ENCODE measurements around the gene PDS5B. TPM values are rescaled to one million over a fixed set of nuclear protein-coding genes. Genes with fewer than 3 reads are reported as not detected.

The PDS5B gene
- total and polyA plus RNA-seq, 10 of the 15 experiments (the other 5 are each of a cell fraction or from before 2014, with no cell fraction given) = 15.4 to 55.3 (median 30.7) TPM

DNA sequence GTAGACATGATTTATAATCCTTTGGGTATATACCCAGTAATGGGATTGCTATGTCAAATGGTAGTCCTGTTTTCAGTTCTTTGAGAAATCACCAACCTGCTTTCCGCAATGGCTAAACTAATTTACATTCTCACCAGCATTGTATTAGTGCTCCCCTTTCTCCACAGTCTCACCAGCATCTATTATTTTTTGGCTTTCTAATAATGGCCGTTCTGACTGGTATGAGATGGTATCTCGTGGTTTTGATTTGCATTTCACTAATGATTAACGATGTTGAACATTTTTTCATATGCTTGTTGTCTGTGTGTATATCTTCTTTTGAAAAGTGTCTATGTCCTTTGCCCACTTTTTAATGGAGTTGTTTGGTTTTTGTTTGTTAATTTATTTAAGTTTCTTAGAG lies 165.1 kb downstream of the PDS5B start (continued):
- TF ChIP-seq, protein P1, sequence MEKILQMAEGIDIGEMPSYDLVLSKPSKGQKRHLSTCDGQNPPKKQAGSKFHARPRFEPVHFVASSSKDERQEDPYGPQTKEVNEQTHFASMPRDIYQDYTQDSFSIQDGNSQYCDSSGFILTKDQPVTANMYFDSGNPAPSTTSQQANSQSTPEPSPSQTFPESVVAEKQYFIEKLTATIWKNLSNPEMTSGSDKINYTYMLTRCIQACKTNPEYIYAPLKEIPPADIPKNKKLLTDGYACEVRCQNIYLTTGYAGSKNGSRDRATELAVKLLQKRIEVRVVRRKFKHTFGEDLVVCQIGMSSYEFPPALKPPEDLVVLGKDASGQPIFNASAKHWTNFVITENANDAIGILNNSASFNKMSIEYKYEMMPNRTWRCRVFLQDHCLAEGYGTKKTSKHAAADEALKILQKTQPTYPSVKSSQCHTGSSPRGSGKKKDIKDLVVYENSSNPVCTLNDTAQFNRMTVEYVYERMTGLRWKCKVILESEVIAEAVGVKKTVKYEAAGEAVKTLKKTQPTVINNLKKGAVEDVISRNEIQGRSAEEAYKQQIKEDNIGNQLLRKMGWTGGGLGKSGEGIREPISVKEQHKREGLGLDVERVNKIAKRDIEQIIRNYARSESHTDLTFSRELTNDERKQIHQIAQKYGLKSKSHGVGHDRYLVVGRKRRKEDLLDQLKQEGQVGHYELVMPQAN (conservative IDR thresholded peaks at IDR 0.05) = no peak
- TF ChIP-seq, protein P2, sequence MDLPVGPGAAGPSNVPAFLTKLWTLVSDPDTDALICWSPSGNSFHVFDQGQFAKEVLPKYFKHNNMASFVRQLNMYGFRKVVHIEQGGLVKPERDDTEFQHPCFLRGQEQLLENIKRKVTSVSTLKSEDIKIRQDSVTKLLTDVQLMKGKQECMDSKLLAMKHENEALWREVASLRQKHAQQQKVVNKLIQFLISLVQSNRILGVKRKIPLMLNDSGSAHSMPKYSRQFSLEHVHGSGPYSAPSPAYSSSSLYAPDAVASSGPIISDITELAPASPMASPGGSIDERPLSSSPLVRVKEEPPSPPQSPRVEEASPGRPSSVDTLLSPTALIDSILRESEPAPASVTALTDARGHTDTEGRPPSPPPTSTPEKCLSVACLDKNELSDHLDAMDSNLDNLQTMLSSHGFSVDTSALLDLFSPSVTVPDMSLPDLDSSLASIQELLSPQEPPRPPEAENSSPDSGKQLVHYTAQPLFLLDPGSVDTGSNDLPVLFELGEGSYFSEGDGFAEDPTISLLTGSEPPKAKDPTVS (IDR thresholded peaks at IDR 0.05; ENCODE audit: low read depth, low read length) = no peak
- TF ChIP-seq ZBED1 (IDR thresholded peaks at IDR 0.05; ENCODE audit: borderline replicate concordance) = no peak

DNA sequence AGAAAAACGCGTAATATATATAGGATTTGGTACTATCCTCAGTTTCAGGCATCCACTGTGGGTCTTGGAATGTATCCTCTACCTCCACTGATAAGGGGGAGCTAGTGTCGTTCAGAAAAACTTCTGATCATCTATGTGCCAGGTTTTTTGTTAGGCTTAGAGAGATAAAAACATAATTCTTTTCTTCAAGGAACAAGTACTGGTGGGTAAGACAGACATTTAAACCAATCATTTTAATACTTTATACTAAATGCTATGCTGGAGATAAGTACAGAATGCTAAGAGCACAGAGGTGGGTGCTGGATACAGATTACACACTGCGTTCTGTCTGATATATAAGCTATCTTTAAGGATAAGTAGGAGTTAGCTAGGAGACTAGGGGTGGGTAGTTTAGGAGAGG lies 166.1 kb downstream of the PDS5B start:
- ChIA-PET POLR2A (no interaction called here), SMC1A (ENCODE audit: uncharacterized antibody, unreplicated experiment) (interaction anchor here (0.7 to 1.3 kb wide), 2 partner anchors 25 to 319 kb away, joined by 3 read pairs; no protein-coding TSS in a partner anchor), CTCF (interaction anchor here (1.1 to 1.3 kb wide), 2 partner anchors 8 to 12 kb away, joined by 3 read pairs; no protein-coding TSS in a partner anchor), RAD21 (ENCODE audit: unreplicated experiment) (interaction anchor here (1.2 kb wide), 1 partner anchor 15 kb away, joined by 3 read pairs; no protein-coding TSS in a partner anchor)
- over 99% methylated on average over 4 of the region's 4 CpGs for WGBS (ENCODE audit: insufficient coverage, insufficient replicate concordance, low lambda C conversion rate, missing lambda C conversion rate)
- H3K79me2 ChIP-seq (ENCODE audit: control insufficient read depth, insufficient read depth, low read length) = no peaks in the 10 kb centered on the region
- no peak overlapping the region for H3K4me3 ChIP-seq
- in situ Hi-C loops (cut with MboI) = no loop called here
- H3K9ac ChIP-seq (ENCODE audit: control insufficient read depth, insufficient read depth, low read length) = no peak overlapping the region
- DNase-seq (ENCODE audit: low read depth, low spot score) (no peak), ATAC-seq (no peak), FAIRE-seq (no peak)
- H4K20me1 ChIP-seq (ENCODE audit: control insufficient read depth, insufficient read depth) = no peaks in the 10 kb centered on the region
- H3K4me2 ChIP-seq (ENCODE audit: control insufficient read depth, insufficient read depth) = no peak overlapping the region
- peaks cover 0 to 10% of the 10 kb centered on the region in 2 experiments; a peak in 2 of 4 replicates for H3K36me3 ChIP-seq (ENCODE audit: control insufficient read depth in 2 of 2, insufficient read depth in 2 of 2, low read length in 1 of 2)
- no peaks in the 10 kb centered on the region for H3K4me1 ChIP-seq (ENCODE audit: control insufficient read depth, insufficient read depth, low read length)
- no peak for TF ChIP-seq EZH2 (IDR thresholded peaks at IDR 0.05; ENCODE audit: borderline replicate concordance, control insufficient read depth, low read depth, low read length)
- no peak for TF ChIP-seq ZNF622 (IDR thresholded peaks at IDR 0.05)
- no peak for TF ChIP-seq YBX1 (IDR thresholded peaks at IDR 0.05)
- TF ChIP-seq, protein P3, sequence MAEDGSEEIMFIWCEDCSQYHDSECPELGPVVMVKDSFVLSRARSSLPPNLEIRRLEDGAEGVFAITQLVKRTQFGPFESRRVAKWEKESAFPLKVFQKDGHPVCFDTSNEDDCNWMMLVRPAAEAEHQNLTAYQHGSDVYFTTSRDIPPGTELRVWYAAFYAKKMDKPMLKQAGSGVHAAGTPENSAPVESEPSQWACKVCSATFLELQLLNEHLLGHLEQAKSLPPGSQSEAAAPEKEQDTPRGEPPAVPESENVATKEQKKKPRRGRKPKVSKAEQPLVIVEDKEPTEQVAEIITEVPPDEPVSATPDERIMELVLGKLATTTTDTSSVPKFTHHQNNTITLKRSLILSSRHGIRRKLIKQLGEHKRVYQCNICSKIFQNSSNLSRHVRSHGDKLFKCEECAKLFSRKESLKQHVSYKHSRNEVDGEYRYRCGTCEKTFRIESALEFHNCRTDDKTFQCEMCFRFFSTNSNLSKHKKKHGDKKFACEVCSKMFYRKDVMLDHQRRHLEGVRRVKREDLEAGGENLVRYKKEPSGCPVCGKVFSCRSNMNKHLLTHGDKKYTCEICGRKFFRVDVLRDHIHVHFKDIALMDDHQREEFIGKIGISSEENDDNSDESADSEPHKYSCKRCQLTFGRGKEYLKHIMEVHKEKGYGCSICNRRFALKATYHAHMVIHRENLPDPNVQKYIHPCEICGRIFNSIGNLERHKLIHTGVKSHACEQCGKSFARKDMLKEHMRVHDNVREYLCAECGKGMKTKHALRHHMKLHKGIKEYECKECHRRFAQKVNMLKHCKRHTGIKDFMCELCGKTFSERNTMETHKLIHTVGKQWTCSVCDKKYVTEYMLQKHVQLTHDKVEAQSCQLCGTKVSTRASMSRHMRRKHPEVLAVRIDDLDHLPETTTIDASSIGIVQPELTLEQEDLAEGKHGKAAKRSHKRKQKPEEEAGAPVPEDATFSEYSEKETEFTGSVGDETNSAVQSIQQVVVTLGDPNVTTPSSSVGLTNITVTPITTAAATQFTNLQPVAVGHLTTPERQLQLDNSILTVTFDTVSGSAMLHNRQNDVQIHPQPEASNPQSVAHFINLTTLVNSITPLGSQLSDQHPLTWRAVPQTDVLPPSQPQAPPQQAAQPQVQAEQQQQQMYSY (CRISPR knock-in tag; IDR thresholded peaks at IDR 0.05) = no peak
- no peak for TF ChIP-seq ZNF207 (IDR thresholded peaks at IDR 0.05; ENCODE audit: borderline replicate concordance)
- TF ChIP-seq HDGF (IDR thresholded peaks at IDR 0.05) = no peak
- TF ChIP-seq KAT2A (conservative IDR thresholded peaks at IDR 0.05; ENCODE audit: control insufficient read depth, low read depth, low read length) = no peak
- no peak for TF ChIP-seq CHD2 (IDR thresholded peaks at IDR 0.05; ENCODE audit: borderline replicate concordance, low read depth, low read length)
- no peak for TF ChIP-seq WRNIP1 (IDR thresholded peaks at IDR 0.05; ENCODE audit: borderline replicate concordance, low read depth, low read length)
- no peak for TF ChIP-seq BCL11A (IDR thresholded peaks at IDR 0.05; ENCODE audit: low read depth, low read length)
- TF ChIP-seq PAX5 (IDR thresholded peaks at IDR 0.05; ENCODE audit: borderline replicate concordance, low read depth, low read length) = no peak
- no peak for TF ChIP-seq SREBF1 (IDR thresholded peaks at IDR 0.05; ENCODE audit: low read length)
- intact Hi-C loops (cut with micrococcal nuclease; ENCODE audit: unreplicated experiment) = no loop called here
- no TSS peak for BruUV-seq (replicated peaks)
- H2AFZ ChIP-seq (ENCODE audit: control insufficient read depth, low read depth, low read length) = no peak overlapping the region
- H3K9me3 ChIP-seq (replicated peaks; ENCODE audit: control insufficient read depth, insufficient read depth, low read length) = no peaks in the 10 kb centered on the region; the same call in 2 of the 3 replicates
- no peak overlapping the region for H3K27ac ChIP-seq (ENCODE audit: control insufficient read depth, insufficient read depth)
- no peaks in the 10 kb centered on the region for H3K27me3 ChIP-seq (replicated peaks in 1 of 2; ENCODE audit: control insufficient read depth in 2 of 2, insufficient read depth in 2 of 2, low read length in 1 of 2)

Measured in GM12878 (cell line).